HS-27A (cell line): ENCODE measurements around the gene RAB17.

Experiments
- DNase-seq: peaks from one replicate; pipeline ENCODE4 v3.0.0-alpha.2; 2012; ENCODE audit warnings: low read depth, missing footprints

Gene RAB17

DNA sequence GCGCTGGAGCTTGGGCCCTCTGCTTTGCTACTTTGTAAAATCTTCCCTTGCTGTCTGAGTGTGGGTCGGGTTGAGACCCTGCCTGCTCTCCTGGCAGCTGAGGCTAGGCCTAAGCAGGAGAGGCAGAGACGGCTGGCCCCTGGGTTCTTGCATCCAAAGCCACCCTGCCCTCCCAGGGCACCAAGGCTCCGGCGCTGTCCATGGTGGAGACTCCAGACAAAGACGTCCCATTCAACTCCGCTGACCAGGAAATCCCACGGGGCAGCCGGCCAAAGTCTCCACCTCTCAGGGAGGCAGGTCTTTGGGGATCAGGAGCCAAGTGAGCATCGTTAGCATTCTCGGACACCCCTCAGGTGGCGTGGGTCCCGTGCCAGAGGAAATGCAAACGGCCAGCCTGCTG is 26.7 kb downstream of the RAB17 start:
- DNase-seq: no peak

DNA sequence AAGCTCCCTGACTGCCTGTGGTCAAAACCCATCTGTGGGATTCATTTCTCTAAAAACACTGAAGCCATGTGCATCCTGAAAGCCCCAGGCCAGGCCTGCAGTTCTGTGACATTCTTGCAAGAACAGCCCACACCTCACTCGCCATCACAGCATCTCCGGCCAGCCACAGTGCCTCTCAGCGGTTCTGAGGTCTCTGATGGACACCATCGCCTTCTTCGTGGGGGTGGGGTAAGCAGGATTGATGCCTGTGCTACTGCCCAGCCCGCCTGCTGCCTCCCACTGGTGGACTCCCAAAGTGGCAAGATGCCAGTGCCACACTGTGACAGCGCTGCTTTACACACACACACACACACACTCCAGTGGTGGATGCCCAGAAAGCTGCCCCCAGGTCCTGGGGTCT is 29.3 kb downstream of the RAB17 start:
- no peak for DNase-seq

DNA sequence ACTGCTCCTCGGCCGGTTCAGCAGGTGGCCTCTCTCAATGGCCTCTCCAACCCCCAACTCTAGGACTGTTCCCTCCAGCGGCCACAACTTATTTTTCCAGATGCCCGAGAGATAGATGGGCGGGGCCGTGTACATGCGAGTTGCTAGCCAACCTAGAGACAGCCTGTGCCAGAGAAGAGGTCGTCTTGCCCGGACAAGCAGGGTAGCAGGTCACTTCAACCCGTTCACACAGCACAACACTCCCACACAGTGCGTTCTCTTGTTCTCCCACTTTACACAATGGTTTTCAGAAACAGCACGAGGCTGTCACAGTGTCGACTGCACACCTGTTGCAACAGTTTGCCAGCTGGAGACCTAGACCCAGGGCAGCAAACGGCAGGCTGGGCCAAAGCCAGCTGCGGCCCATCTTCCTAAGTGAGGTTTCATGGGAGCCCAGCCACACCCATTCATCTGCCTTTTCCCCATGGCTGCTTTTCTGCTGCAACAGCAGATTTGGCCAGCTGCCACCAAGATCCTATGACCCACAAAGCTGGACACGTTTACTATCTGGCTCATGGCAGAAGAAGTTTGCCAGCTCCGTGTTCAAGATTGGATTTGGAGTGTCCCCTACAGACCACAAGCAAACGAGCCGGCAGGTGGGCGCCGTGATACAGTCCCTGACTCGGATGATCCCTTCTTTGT is 31.4 kb downstream of the RAB17 start:
- DNase-seq: no peak

DNA sequence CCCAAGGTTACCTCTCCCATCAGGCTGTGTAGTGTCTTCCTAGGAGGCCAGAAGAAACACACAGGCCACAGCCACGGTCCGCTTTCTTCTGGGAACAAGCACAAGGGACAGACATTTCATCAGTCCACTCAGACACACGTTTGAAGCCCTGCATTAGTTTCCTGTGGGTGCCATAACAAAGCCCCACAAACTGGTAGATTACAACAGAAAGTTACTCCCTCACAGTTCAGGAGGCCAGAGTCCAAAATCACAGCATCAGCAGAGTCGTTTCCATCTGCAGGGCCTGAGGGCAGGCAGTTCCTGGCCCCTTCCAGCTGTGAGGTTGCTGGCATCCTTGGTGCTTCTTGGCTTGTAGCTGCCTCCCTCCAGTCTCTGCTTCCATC is 32.9 kb downstream of the RAB17 start:
- DNase-seq: no peak

DNA sequence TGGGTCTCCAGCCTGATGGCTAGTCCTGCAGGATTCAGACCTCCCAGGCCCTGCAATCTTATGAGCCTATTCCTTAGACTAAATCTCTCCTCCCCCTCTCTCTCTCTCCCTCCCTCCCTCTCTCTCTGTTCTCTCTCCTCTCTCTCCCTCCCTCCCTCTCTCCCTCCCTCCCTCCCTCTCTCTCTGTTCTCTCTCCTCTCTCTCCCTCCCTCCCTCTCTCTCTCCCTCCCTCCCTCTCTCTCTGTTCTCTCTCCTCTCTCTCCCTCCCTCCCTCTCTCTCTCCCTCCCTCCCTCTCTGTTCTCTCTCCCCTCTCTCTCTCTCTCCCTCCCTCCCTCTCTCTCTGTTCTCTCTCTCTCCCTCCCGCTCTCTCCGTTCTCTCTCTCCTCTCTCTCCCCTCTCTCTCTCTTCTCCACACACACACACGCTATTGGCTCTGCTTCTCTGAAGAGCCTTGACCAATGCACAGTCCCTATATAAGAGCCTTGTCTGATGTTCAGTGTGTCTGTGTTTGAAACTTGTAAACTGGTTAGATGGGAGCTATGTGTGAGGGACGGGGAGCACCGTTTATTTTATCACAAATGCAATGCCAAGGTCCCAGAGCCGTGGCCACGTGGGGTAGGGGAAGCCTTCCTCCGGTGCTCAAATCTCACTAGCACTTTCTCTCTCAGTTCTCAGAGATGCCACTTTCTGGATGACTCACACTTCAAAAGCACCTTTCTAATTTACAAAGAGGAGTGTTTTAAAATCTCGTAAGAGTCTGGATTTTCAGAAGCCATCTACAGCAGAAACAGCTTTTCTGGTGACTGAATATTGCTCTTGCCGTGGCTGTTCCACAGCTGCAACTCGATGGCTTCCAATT is 33.5 kb downstream of the RAB17 start:
- DNase-seq: no peak

DNA sequence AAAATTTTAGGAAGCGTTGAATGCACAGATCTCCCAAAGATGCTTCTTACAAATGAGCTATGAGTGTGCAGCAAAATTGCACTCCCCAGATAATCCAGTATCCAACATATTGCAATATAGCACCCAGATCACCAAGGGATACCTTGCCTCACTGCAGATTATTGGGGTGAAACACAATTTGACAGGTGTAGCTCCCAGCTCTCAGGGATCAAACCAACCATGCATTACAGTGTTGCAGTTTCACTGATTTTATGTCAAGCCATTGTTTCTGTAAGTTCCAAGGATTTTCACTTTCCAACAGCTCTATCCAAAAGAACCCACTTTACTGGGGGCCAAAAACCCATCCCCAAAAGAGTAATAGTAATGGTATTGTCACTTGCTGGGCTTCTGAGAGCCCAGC is 35.0 kb downstream of the RAB17 start:
- DNase-seq: no peak

DNA sequence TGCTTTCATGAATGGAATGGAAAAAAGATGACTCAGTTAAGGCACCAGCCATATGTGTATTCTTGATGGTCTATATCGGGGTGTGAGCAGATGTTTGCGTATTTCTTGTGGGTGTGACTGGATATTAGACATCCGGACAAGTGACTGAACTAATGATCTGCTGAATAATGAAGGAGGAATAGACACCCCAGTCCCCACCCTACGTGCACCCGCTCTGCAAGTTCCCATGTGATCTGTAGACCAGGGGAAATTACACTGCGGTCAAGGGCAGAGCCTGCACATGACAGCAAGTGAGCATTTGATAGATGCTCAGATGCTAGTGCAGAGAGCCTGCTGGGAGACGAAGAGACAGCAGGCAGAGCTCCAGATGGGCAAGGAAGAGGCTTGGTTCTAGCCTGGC is 36.6 kb downstream of the RAB17 start:
- no peak for DNase-seq

DNA sequence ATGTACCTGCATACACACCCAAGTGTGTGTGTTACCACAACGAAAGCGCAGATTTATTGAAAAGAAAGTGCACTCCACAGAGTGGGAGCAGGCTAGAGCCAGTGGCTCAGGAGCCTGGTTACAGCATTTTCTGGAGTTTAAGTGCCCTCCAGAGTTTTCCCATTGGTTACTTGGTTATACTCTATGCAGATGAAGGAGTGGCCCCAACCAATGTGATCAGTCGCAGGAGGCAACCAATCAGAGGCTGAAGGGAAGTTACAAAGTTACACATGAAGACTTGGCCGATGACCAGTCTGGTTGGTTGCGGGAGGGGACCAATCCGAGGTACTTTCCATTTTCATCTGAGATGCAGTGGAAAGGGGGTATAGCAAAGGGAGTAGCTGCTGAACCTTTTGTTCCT is 37.6 kb downstream of the RAB17 start:
- no peak for DNase-seq

DNA sequence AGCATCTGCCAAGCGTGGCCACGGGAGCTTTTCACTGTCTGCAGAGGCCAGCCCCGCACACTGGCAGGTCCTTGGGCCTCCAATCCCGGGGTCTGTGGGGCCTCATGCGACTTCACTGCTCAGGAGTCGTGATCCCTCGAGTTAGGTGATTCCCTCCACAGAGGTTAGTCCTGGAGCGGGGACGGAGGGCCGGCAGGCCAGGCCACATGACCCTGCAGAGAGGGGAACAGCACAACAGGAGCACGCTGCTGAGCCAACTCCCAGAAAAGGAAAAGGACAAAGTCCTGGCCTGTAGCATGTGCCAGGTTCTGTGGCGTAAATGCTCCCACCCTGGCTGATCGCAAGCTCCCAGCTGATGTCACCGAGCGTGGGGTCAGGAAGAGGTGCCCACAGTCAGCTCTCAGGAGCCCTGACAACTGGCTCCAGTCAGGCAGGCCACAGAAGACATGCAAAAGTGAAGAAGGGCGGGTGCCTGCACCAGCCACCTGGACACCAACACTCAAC is 39.4 kb downstream of the RAB17 start:
- DNase-seq: no peak

DNA sequence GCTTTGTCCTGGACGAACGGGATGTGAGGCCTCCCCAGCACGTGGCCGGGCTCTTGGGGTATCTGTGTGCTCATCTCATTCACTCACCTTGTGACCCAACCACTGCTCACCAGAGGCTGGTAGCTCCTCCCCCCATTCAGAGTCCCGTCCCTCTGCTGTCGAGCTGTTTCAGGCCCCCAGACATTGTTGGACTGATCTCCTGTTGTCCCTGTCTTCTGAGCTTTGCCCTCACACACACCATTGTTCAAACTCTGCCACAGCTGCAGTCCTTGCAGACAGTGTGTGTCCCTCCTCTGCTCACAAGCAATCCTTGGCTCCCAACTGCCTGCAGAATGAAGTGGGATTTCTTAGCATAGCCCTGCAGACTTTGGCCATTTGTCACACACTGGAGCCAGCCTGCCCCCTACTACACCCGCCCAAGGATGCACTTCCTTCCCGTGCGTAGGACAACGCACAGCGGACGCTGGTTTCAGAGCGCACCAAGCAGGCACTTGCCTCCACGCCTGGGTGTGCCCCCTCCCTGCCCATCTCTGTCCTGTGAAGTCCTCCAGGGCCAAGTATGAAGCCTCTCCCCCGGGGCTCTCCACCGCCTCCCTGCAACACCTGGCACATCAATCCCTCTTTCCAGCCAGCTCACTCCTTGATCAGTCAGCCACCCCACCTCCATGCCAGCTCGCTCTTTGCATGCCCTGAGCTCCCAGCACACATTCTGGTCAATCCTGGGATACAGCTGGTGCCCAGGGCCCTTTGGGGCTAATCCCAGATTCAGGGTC is 40.7 kb downstream of the RAB17 start:
- DNase-seq: no peak

DNA sequence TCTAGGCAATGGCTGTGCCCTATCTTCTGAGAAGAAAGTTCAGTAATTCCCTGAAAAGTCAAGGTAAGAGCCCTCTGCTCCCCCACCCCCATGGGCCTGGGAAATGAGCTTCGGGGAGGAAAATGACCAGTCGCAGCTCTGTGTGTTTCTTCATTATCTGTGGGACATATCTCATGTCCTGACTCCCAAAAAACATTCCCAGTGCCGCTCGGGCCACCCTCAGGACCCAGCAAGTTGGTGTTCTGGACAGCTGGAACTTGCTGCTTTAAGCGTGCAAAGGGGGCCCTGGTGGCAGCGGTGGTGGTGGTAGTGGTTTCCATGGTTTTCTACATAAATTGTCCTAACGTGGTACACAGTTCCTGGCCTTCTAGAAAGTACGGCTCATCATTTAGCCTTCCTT is 41.3 kb downstream of the RAB17 start:
- DNase-seq: no peak

DNA sequence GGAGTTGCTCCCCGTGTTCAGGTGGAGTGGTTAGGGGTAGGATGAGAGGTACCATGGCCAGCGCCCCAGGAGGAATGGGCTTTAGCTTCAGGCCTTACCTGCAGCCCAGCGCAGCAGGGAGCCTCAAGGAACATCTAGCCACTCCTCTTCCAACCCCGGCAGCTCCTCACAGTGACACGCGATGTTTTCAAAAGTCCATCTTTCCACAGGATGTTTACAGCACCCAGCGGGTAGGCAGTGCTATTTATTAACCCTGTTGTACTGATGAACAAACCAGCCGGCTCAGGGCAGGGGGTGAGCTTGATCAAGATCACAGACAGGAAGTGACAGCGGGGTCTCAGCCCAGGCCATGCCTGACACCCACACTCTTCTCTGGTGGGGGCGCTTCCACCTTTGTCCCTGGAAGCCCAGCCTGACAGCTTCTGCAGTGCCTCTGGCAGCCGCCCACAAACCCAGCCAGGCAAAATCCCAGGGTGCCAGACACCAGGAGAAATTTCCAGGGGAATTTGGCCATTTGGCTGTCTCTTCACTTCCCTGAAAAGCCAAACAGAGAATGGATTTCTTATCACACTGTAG is 42.6 kb downstream of the RAB17 start:
- DNase-seq: no peak

DNA sequence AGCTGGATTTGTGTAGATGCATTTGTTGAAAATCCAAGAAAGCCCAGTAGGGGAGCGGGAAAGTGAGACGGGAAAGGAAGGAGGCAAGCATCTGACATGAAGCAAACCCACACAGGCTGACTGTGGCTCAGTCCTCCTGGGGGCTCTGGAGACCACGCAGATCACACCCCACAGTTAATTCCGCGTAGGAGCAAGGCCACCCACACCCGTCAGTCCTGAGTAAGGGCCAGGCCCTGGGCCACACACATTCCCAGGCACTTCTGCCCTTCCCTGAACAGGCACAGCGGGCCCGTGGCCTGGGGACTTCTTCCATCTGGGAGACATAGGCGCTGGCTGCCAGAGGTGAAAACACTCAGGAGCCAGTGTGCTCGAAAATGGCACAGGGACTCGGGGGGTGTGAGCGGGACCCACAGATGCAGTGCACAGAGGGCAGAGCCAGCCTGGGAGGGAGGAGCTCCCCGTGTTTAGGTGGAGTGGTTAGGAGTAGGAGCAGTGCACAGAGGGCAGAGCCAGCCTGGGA is 43.6 kb downstream of the RAB17 start:
- no peak for DNase-seq

DNA sequence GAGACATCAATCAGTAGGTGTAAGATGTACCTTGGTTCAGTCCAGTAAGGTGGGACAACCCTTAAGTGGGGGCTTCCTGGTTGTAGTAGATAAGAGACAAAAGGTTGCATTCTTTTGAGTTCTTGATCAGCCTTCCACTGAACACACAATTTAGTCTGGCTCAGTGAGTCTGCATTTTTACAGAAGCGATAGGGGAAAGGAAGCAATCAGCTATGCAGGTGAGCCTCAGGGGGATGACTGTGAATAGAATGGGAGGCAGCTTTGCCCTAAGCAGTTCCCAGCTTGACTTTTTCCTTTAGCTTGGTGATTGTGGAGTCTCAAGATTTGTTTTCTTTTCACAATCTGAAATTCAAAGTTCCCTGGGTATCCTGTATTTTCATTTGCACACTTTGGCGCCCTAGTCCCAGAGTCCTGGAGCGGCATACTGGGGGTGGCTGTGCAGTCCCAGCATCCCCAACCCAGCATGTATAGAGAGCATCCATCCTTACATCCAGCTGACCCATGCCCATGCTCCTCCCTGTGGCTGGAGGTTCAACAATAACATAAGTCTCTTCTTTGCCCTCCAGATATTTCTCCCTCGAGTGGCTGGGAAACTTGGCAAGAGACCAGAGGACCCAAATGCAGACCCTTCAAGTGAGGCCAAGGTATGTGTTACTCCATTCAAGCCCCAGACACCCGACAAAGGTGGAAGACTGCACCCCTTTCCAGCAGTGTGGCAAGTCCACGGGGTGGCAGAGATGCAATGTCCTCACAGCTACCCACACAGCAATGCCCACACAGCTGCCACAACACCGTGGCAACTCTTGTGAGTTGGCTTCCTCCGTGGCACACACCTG is 44.3 kb downstream of the RAB17 start:
- no peak for DNase-seq

DNA sequence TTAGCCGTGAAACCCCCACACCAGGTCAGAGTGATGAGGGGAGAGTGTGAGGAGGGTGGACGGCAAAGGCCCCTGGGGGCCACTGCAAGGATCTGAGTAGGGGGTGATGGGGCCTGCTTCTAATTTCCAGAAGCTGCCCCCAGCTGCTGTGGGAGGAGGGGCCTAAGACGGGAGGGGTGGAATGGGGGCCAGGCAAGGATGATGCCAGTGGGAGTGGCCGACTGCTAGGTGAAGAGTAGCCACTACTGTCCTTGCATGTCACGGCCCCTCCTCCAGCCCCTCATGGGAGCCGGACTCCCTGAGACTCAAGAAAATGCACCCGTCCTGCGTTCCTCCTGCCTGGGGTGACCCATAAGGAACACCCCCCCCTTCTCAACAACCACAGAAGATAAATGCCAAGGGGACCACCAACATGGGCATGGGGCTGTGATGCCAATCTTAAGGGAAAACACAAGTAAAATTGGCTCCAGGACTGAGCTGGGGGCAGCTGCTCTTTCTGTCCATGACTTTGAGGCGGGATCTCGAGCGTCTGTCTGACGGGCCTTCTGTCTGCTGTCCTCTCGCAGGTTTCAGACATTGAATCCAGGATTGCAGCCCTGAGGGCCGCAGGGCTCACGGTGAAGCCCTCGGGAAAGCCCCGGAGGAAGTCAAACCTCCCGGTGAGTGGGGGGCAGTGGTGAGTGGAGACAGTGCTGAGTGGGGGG is 48.4 kb downstream of the RAB17 start:
- no peak for DNase-seq

DNA sequence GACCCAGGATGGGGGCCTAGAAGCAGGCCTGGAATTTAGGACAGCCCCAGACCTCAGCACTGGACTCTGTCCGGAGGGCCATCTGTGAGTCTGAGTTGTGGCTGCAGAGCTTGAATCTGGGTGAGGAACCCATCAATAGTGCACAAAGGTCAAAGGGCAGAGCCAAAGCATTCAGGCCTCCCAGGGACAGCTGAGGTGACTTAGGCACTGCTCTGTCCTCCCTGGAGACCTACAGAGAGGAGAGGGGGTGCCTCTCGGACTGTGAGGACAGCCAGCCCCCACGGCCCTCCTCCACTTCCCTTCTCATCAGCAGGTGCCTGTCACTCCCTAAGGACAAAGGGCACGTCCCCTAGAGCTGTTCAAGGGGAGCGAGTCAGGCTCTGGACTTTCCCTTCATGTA is 49.3 kb downstream of the RAB17 start:
- no peak for DNase-seq

DNA sequence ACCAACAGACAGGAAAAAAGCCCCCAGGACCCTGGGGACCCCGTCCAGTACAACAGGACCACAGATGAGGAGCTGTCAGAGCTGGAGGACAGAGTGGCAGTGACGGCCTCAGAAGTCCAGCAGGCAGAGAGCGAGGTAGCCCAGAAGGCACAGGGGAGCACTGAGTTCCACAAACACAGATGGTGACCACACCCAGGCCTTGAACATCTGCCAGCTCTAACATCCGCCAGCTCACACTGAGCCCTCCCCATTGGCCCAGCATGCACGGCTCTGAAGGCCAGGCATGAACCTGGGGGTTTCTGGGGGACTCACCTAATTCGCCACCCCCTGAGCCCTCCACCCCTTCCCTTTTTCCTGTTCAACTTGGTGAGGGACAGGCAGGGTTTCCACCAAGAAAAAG is 49.7 kb downstream of the RAB17 start:
- DNase-seq: no peak

DNA sequence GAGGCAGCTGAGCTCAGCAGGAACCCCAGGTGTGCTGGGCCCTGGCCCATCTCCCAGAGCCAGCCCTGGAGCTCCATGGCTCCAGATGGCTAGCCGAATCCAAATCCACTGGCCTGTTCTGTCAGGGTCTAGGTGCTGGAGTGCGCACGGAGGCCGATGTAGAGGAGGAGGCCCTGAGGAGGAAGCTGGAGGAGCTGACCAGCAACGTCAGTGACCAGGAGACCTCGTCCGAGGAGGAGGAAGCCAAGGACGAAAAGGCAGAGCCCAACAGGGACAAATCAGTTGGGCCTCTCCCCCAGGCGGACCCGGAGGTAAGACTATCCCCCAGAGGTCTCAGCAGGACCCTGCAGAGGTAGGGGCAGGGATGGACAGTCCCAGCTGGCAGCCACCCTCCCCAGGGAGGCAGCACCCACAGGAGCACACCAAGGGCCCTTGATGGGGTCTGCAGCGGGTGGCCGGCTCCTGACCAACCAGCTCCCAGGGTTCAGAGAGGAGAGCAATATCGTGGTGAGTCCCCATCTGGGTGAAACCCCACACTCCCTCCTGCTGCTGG is 50.2 kb downstream of the RAB17 start:
- no peak for DNase-seq

DNA sequence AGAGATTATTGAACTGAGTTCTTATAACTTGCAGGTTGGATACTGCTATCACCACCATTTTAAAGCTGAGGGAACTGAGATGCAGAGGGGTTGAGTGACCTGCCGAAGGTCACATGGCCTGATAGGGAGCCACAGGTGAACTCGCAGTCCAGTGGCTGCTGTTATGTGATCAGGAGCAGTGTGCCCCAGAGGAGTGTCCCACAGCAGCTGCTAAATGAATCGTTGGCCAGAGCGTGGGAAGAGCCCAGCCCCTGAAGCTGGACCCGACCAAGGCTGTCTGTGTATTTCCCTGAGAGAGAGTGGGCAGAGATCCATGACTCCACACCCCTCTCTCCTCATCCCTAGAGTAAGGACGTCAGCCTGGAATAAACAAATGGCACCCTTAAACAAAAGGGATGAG is 50.9 kb downstream of the RAB17 start:
- no peak for DNase-seq

DNA sequence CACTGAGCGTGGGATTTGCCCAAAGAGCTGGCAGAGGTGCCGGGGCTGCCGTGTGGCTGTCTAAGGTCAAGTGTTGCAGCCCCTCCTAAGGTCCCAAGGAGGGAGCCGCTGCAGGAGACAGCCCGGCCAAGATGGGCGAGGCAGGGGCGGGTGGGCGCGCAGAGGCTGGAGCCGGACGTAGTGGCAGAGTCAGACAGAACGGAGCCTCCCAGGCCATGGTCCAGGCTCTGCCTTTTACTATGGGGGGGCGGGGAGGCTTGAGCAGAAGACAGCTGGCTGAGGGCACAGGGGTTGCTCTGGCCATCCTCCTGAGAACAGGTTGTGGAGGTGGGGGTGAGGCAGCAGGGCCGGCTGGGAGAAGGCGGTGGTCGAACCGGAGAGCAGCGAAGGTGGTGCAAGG is 51.6 kb downstream of the RAB17 start:
- no peak for DNase-seq
